Colonic mucosa (tissue), 4 donors: ENCODE measurements around the gene USP46. TPM values are rescaled to one million over a fixed set of nuclear protein-coding genes. Genes with fewer than 3 reads are reported as not detected.

Experiments
- DNase-seq: peaks from one replicate; pipeline ENCODE4 v3.0.0-alpha.2; 2020
- H3K27ac ChIP-seq: fragments of 200-600 bp; one replicate; pipeline ENCODE4 v1.8.0; 2021
- H3K27me3 ChIP-seq: fragments of 200-600 bp; one replicate; pipeline ENCODE4 v1.8.0; 2021
- H3K36me3 ChIP-seq: fragments of 200-600 bp; one replicate; pipeline ENCODE4 v1.8.0; 2021
- H3K4me1 ChIP-seq: fragments of 200-600 bp; one replicate; pipeline ENCODE4 v1.8.0; 2021; ENCODE audit warnings: mild to moderate bottlenecking
- H3K4me3 ChIP-seq: fragments of 200-600 bp; one replicate; pipeline ENCODE4 v1.8.0; 2021
- H3K9ac ChIP-seq, 2 donors: one replicate each; pipeline ENCODE4 v1.7.0; 2013; ENCODE audit warnings: control low read depth in 2 of 2, low read depth in 2 of 2, low read length in 2 of 2
- H3K9me3 ChIP-seq: fragments of 200-600 bp; one replicate; pipeline ENCODE4 v1.8.0; 2021
- CTCF ChIP-seq: fragments of 200-600 bp; IDR thresholded peaks from one replicate; pipeline ENCODE4 v1.8.0; 2022; ENCODE audit warnings: antibody characterized with exemption, mild to moderate bottlenecking
- intact Hi-C: fragments of 100-400 bp; cut with DNase I; formaldehyde crosslinking; loops from one replicate; pipeline ENCODE4 v1.14.1; 2022
- total RNA-seq, 2 donors: library from RNA; stranded (reverse); fragmentation: NEBNext Ultra II Directional in 1 of 2; extraction: Animal tissue kit (Norgen Biotek cat#: 25700) in 1 of 2; gene quantifications; one replicate each; pipeline ENCODE4 v1.2.1, GENCODE V29; 2021
- donor health status: healthy.
- donor health status: DM: no; HTN: no; CAD: no.
- donor health status: DM: no; HTN: no; CAD: no.

Gene USP46
- total RNA-seq, 2 donors from 2014 or later = 10.0 to 15.0 TPM

- H3K9ac ChIP-seq = no peak overlapping the region
- no peak overlapping the region for H3K4me3 ChIP-seq
- H3K36me3 ChIP-seq = no peaks in the 10 kb centered on the region
- intact Hi-C loops = no loop called here
- peaks cover 3% of the 10 kb centered on the region for H3K4me1 ChIP-seq
- H3K27ac ChIP-seq = no peak overlapping the region
- no peak for DNase-seq
- H3K9me3 ChIP-seq = no peaks in the 10 kb centered on the region
- no peak for TF ChIP-seq CTCF
- H3K27me3 ChIP-seq = no peaks in the 10 kb centered on the region
These were observed 1.8 kb downstream of the USP46 start for GRCh38 chr4:52657292-52657617.

- Histone ChIP-seq H3K9me3 (no peaks in the 10 kb centered on the region), H3K4me1 (peaks cover 3% of the 10 kb centered on the region), H3K9ac (no peak overlapping the region), H3K27ac (no peak overlapping the region), H3K27me3 (no peaks in the 10 kb centered on the region), H3K4me3 (no peak overlapping the region), H3K36me3 (no peaks in the 10 kb centered on the region)
- TF ChIP-seq CTCF = no peak
- intact Hi-C loops = no loop called here
- DNase-seq = no peak
These were observed 3.6 kb downstream of the USP46 start for GRCh38 chr4:52655506-52655905.

- no peaks in the 10 kb centered on the region for H3K27me3 ChIP-seq
- no peak overlapping the region for H3K9ac ChIP-seq
- intact Hi-C loops = no loop called here
- no peak overlapping the region for H3K4me3 ChIP-seq
- H3K27ac ChIP-seq = no peak overlapping the region
- H3K4me1 ChIP-seq = peaks cover 3% of the 10 kb centered on the region
- H3K36me3 ChIP-seq = no peaks in the 10 kb centered on the region
- H3K9me3 ChIP-seq = no peaks in the 10 kb centered on the region
- DNase-seq = no peak
- TF ChIP-seq CTCF = no peak
These were observed 7.0 kb downstream of the USP46 start for GRCh38 chr4:52651996-52652672.

- no peaks in the 10 kb centered on the region for H3K36me3 ChIP-seq
- intact Hi-C loops = no loop called here
- no peak overlapping the region for H3K27ac ChIP-seq
- no peak overlapping the region for H3K4me3 ChIP-seq
- TF ChIP-seq CTCF = no peak
- DNase-seq = no peak
- H3K9me3 ChIP-seq = no peaks in the 10 kb centered on the region
- H3K9ac ChIP-seq = no peak overlapping the region
- H3K27me3 ChIP-seq = no peaks in the 10 kb centered on the region
- H3K4me1 ChIP-seq = no peaks in the 10 kb centered on the region
These were observed 10.3 kb downstream of the USP46 start for GRCh38 chr4:52648836-52649235.

GRCh38 chr4:52646741-52647140, 12.4 kb downstream of the USP46 start:
- Histone ChIP-seq H3K36me3 (no peaks in the 10 kb centered on the region), H3K4me1 (no peaks in the 10 kb centered on the region), H3K4me3 (no peak overlapping the region), H3K9ac (no peak overlapping the region), H3K9me3 (no peaks in the 10 kb centered on the region), H3K27ac (no peak overlapping the region), H3K27me3 (no peaks in the 10 kb centered on the region)
- no peak for TF ChIP-seq CTCF
- no peak for DNase-seq
- intact Hi-C loops = no loop called here
